Measurements from ENCODE around the gene PHAF1. TPM values are rescaled to one million over a fixed set of nuclear protein-coding genes. Genes with fewer than 3 reads are reported as not detected.

The PHAF1 gene
- total RNA-seq, 1 experiment from 2014 or later = 19.2 TPM

GRCh38 chr16:67077871-67078270, 31.9 kb upstream of the PHAF1 start:
- H3K4me2 ChIP-seq (ENCODE audit: low read length) = no peak overlapping the region
- DNase-seq (ENCODE audit: low read depth, low spot score) = no peak
- ATAC-seq = no peak
- no peaks in the 10 kb centered on the region for H3K4me1 ChIP-seq (ENCODE audit: control insufficient read depth in 1 of 2, insufficient read depth in 2 of 2, low read length in 2 of 2)
- H4K20me1 ChIP-seq (ENCODE audit: insufficient read depth) = no peaks in the 10 kb centered on the region; the same call in 1 of the 2 replicates
- CTCF ChIA-PET = no interaction called here
- no peaks in the 10 kb centered on the region for H3K9me2 ChIP-seq (ENCODE audit: insufficient read depth)
- H3K9ac ChIP-seq (ENCODE audit: low read length) = no peak overlapping the region
- H3K36me3 ChIP-seq (ENCODE audit: control insufficient read depth in 1 of 2, insufficient read depth in 2 of 2, low read length in 2 of 2) = peaks cover 6 to 22% of the 10 kb centered on the region in 2 experiments; a peak in 3 of 4 replicates
- no peak overlapping the region for H2AFZ ChIP-seq (ENCODE audit: low read depth, low read length, poor library complexity, severe bottlenecking)
- intact Hi-C loops (cut with micrococcal nuclease) = no loop called here
- BruUV-seq (replicated peaks) = no TSS peak
- RAD21 ChIA-PET (ENCODE audit: low non-redundant PET in 1 of 2, low total read pairs in 2 of 2, uncharacterized antibody in 2 of 2, unreplicated experiment in 2 of 2) = no interaction called here
- no peak overlapping the region for H3K27ac ChIP-seq (ENCODE audit: low read depth, low read length)
- POLR2A ChIA-PET = no interaction called here
- no peaks in the 10 kb centered on the region for H3K9me3 ChIP-seq (ENCODE audit: control insufficient read depth in 1 of 2, insufficient read depth in 1 of 2, low read depth in 1 of 2, low read length in 2 of 2)
- TF ChIP-seq ELF1 (IDR thresholded peaks at IDR 0.05; ENCODE audit: borderline replicate concordance, low read depth) = no peak
- no peak overlapping the region for H3K4me3 ChIP-seq (replicated peaks in 1 of 2; ENCODE audit: low read depth in 1 of 2, low read length in 2 of 2)
- no peaks in the 10 kb centered on the region for H3K27me3 ChIP-seq (ENCODE audit: insufficient read depth, low read length)
- H3K79me2 ChIP-seq (ENCODE audit: insufficient read depth, low read length) = peaks cover 28% of the 10 kb centered on the region

DNA sequence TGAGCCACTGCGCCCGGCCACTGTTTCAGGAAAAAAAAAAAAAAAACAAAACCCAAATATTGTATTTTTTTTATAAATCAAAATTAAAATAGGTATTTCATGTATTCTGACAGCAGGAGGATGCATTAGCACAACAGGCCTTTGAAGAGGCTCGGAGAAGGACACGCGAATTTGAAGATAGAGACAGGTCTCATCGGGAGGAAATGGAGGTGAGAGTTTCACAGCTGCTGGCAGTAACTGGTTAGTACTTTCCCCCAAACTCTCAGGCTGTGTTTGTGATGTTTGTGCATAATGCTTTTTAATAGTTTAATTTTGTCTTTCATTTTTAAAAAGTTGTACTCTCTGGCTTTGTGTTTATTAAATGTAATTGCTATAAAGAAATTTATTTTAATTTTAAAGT, 27.6 kb upstream of the PHAF1 start:
- BruUV-seq (replicated peaks) = no TSS peak
- Histone ChIP-seq H3K9me3 (ENCODE audit: control insufficient read depth in 1 of 2, insufficient read depth in 1 of 2, low read depth in 1 of 2, low read length in 2 of 2) (no peaks in the 10 kb centered on the region), H4K20me1 (ENCODE audit: insufficient read depth) (no peaks in the 10 kb centered on the region), H3K27me3 (ENCODE audit: insufficient read depth, low read length) (no peaks in the 10 kb centered on the region), H3K4me1 (ENCODE audit: control insufficient read depth in 1 of 2, insufficient read depth in 2 of 2, low read length in 2 of 2) (no peaks in the 10 kb centered on the region), H3K4me2 (ENCODE audit: low read length) (no peak overlapping the region), H3K27ac (ENCODE audit: low read depth, low read length) (no peak overlapping the region), H3K36me3 (ENCODE audit: control insufficient read depth in 1 of 2, insufficient read depth in 2 of 2, low read length in 2 of 2) (peaks cover 4 to 8% of the 10 kb centered on the region in 2 experiments; a peak in 2 of 4 replicates), H3K9ac (ENCODE audit: low read length) (no peak overlapping the region), H3K79me2 (ENCODE audit: insufficient read depth, low read length) (peaks cover 38% of the 10 kb centered on the region), H3K4me3 (replicated peaks in 1 of 2; ENCODE audit: low read depth in 1 of 2, low read length in 2 of 2) (no peak overlapping the region), H3K9me2 (ENCODE audit: insufficient read depth) (no peaks in the 10 kb centered on the region), H2AFZ (ENCODE audit: low read depth, low read length, poor library complexity, severe bottlenecking) (no peak overlapping the region)
- DNase-seq (ENCODE audit: low read depth, low spot score) (no peak), ATAC-seq (no peak)
- RAD21 ChIA-PET (ENCODE audit: low non-redundant PET in 1 of 2, low total read pairs in 2 of 2, uncharacterized antibody in 2 of 2, unreplicated experiment in 2 of 2) = no interaction called here
- POLR2A ChIA-PET = no interaction called here
- CTCF ChIA-PET = interaction anchor here (0.9 kb wide), 1 partner anchor 22 kb away, joined by 3 read pairs; no protein-coding TSS in a partner anchor
- intact Hi-C loops (cut with micrococcal nuclease) = no loop called here
- TF ChIP-seq ZBTB33 (IDR thresholded peaks at IDR 0.05; ENCODE audit: extremely low read depth, insufficient replicate concordance, low read length) (no peak), POLR2A (IDR thresholded peaks at IDR 0.05; ENCODE audit: borderline replicate concordance, extremely low read depth, insufficient read depth, insufficient read length) (no peak), RAD21 (IDR thresholded peaks at IDR 0.05; ENCODE audit: low read depth) (no peak), ATF3 (IDR thresholded peaks at IDR 0.05) (no peak), SIN3A (IDR thresholded peaks at IDR 0.05; ENCODE audit: low read depth) (no peak), ZNF274 (IDR thresholded peaks at IDR 0.05; ENCODE audit: low read depth, low read length) (no peak), SRF (IDR thresholded peaks at IDR 0.05; ENCODE audit: low read depth) (no peak), CBX3 (IDR thresholded peaks at IDR 0.05; ENCODE audit: low read depth) (no peak), FOSL1 (IDR thresholded peaks at IDR 0.05; ENCODE audit: low read depth) (no peak), REST (IDR thresholded peaks at IDR 0.05; ENCODE audit: low read depth) (no peak), POLR2AphosphoS5 (IDR thresholded peaks at IDR 0.05; ENCODE audit: low read depth, low read length) (no peak), MAX (IDR thresholded peaks at IDR 0.05) (no peak), YY1 (IDR thresholded peaks at IDR 0.05; ENCODE audit: extremely low read depth, insufficient replicate concordance, low read depth, low read length) (no peak), ELF1 (IDR thresholded peaks at IDR 0.05; ENCODE audit: borderline replicate concordance, low read depth) (no peak), JUND (IDR thresholded peaks at IDR 0.05) (no peak), EZH2 (IDR thresholded peaks at IDR 0.05) (no peak), ZFX (IDR thresholded peaks at IDR 0.05) (no peak)
